HepG2 (cell line): Measurements from ENCODE around the gene COX7B. TPM values are rescaled to one million over a fixed set of nuclear protein-coding genes. Genes with fewer than 3 reads are reported as not detected.

Source experiments
- ATAC-seq: fragments of 200-7000 bp; cut with Tn5 transposase; 3 replicates; pipeline ENCODE4 v1.9.1; 2020; ENCODE audit warnings: mild to moderate bottlenecking, moderate library complexity
- BruUV-seq: library from RNA; stranded (reverse); fragments of 400-500 nt; replicated peaks from 2 replicates; lab custom pipeline; 2021; lab: Mats Ljungman, UMichigan
- CTCF ChIA-PET: fragments of 300-600 bp; formaldehyde crosslinking; extraction: SDS; loops from one replicate; lab custom pipeline; 2021; ENCODE audit warnings: low total read pairs, inconsistent platforms, low intra/inter-chr PET ratio; lab: Yijun Ruan, JAX
- POLR2A ChIA-PET: fragments of 350-600 bp; sonication (Branson Sonifier 250); formaldehyde crosslinking; loops from one replicate; lab custom pipeline; 2020; ENCODE audit warnings: antibody characterized with exemption, inconsistent platforms; lab: Yijun Ruan, JAX
- DNase-seq: peaks from one replicate; pipeline ENCODE4 v3.0.0-alpha.2; 2015; ENCODE audit warnings: low spot score
- FAIRE-seq: peaks from 3 replicates; lab custom pipeline; 2011; peaks lifted over from hg19 to GRCh38; lab: Jason Lieb, UNC
- H2AFZ ChIP-seq: one replicate; pipeline ENCODE4 v1.6.1; 2011; ENCODE audit warnings: low read length, inconsistent platforms
- H3K27ac ChIP-seq: fragments of 300-600 bp; 3 replicates; pipeline ENCODE4 v1.8.0; 2011; ENCODE audit warnings: mixed run types, mild to moderate bottlenecking, mixed read lengths, low read length, inconsistent platforms; ENCODE audit not compliant: insufficient read depth; ENCODE audit errors: extremely low read length
- H3K27me3 ChIP-seq, 2 experiments: fragments of 200-600 bp in 1 of 2; 2 replicates in 1 of 2; 3 replicates in 1 of 2; pipeline versions ENCODE4 v1.6.0 to v1.8.0; 2011; ENCODE audit warnings: low read length in 2 of 2, mild to moderate bottlenecking in 2 of 2, moderate library complexity in 2 of 2, inconsistent platforms in 1 of 2; ENCODE audit not compliant: insufficient read depth in 2 of 2, control insufficient read depth in 1 of 2
- H3K36me3 ChIP-seq, 2 experiments: fragments of 200-600 bp in 1 of 2; replicated peaks in 1 of 2; 2 replicates in 1 of 2; 3 replicates in 1 of 2; pipeline versions ENCODE4 v1.5.1 to v1.8.0; 2011; ENCODE audit warnings: low read length in 2 of 2, inconsistent platforms in 1 of 2; ENCODE audit not compliant: insufficient read depth in 2 of 2, control insufficient read depth in 1 of 2
- H3K4me1 ChIP-seq: 2 replicates; pipeline ENCODE4 v1.5.1; 2012; ENCODE audit warnings: low read length, inconsistent platforms; ENCODE audit not compliant: insufficient read depth
- H3K4me2 ChIP-seq: 2 replicates; pipeline ENCODE4 v1.6.0; 2011; ENCODE audit warnings: low read depth, low read length, inconsistent platforms
- H3K4me3 ChIP-seq, 3 experiments: fragments of 200-600 bp in 1 of 3; sonication (generic), shearing (Covaris generic) in 1 of 3; replicated peaks in 1 of 3; 2 replicates each; pipeline ENCODE4 v1.5.1; 2011 to 2016; ENCODE audit warnings: low read length in 3 of 3, inconsistent platforms in 2 of 3, low read depth in 2 of 3, mild to moderate bottlenecking in 2 of 3, control low read depth in 1 of 3, mixed read lengths in 1 of 3; ENCODE audit not compliant: insufficient read depth in 1 of 3
- H3K79me2 ChIP-seq: one replicate; pipeline ENCODE4 v1.6.1; 2011; ENCODE audit warnings: low read length, inconsistent platforms; ENCODE audit not compliant: insufficient read depth
- H3K9ac ChIP-seq: 2 replicates; pipeline ENCODE4 v1.6.0; 2011; ENCODE audit warnings: mild to moderate bottlenecking, low read depth, low read length, inconsistent platforms; ENCODE audit not compliant: insufficient read depth
- H3K9me3 ChIP-seq: 2 replicates; pipeline ENCODE4 v1.5.1; 2012; ENCODE audit warnings: mild to moderate bottlenecking, low read length
- H4K20me1 ChIP-seq: 2 replicates; pipeline ENCODE4 v1.6.0; 2011; ENCODE audit warnings: inconsistent platforms, mild to moderate bottlenecking, low read length, moderate library complexity; ENCODE audit not compliant: insufficient read depth
- ATF5 ChIP-seq: sonication (generic); formaldehyde crosslinking; IDR thresholded peaks from 2 replicates; pipeline ENCODE4 v1.4.0; 2020; ENCODE audit warnings: mild to moderate bottlenecking, low read depth, missing genetic modification reagents
- DMAP1 ChIP-seq: IDR thresholded peaks from 2 replicates; pipeline ENCODE4 v1.6.1; 2016
- GTF2F1 ChIP-seq: fragments of 150-350 bp; IDR thresholded peaks from 2 replicates; pipeline ENCODE4 v1.6.1; 2014; ENCODE audit warnings: low read length
- MEIS1 ChIP-seq: sonication (generic); formaldehyde crosslinking; IDR thresholded peaks from 2 replicates; pipeline ENCODE4 v1.9.0; 2021; ENCODE audit warnings: mild to moderate bottlenecking, missing genetic modification reagents, moderate library complexity, borderline replicate concordance
- MTA1 ChIP-seq: sonication (generic); formaldehyde crosslinking; IDR thresholded peaks from 2 replicates; pipeline ENCODE4 v1.4.0; 2020; ENCODE audit warnings: missing genetic modification reagents, mild to moderate bottlenecking, borderline replicate concordance
- SCMH1 ChIP-seq: sonication (generic); formaldehyde crosslinking; IDR thresholded peaks from 2 replicates; pipeline ENCODE4 v1.9.0; 2021; ENCODE audit warnings: missing genetic modification reagents, mild to moderate bottlenecking, borderline replicate concordance
- YEATS4 ChIP-seq: sonication (generic); formaldehyde crosslinking; IDR thresholded peaks from 2 replicates; pipeline ENCODE4 v1.4.0; 2020; ENCODE audit warnings: missing genetic modification reagents, borderline replicate concordance
- ZBTB21 ChIP-seq: sonication (generic); formaldehyde crosslinking; IDR thresholded peaks from 2 replicates; pipeline ENCODE4 v1.4.0; 2020; ENCODE audit warnings: missing genetic modification reagents
- ZBTB26 ChIP-seq: IDR thresholded peaks from 2 replicates; pipeline ENCODE4 v1.6.1; 2016; ENCODE audit warnings: missing compliant biosample characterization, missing genetic modification reagents, borderline replicate concordance
- whole genome bisulfite sequencing: methylation state at CpG from one replicate; pipeline ENCODE4 v1.1.6; 2017; ENCODE audit warnings: low lambda C conversion rate; 5-methylcytosine and 5-hydroxymethylcytosine counted together
- in situ Hi-C: cut with HindIII; loops from 2 replicates; pipeline ENCODE4 v1.10.0; 2017; ENCODE audit warnings: low pct_unique_long_range_greater_than_20kb; ENCODE audit not compliant: extremely low pct_ligation_motif_present
- intact Hi-C: fragments of 100-400 bp; cut with micrococcal nuclease; formaldehyde crosslinking; loops from one replicate; pipeline ENCODE4 v1.10.0; 2022; ENCODE audit not compliant: unreplicated experiment
- polyA plus RNA-seq, 8 experiments: library from polyadenylated mRNA; depleted of rRNA in 3 of 8; stranded (reverse) in 7 of 8; unstranded in 1 of 8; fragments of >200 nt; fragmentation: Illumina TruSeq in 4 of 8; extraction: Trizol in 4 of 8; gene quantifications; 2 replicates each; pipeline versions ENCODE4 v1.2.1 to v1.2.3, GENCODE V29; 2011 to 2016; ENCODE audit warnings: low read depth in 4 of 8, missing spikeins in 1 of 8, mixed read lengths in 1 of 8; ENCODE audit not compliant: insufficient read depth in 1 of 8
- total RNA-seq, 5 experiments: library from RNA; depleted of rRNA; stranded (reverse); fragments of >200 nt; fragmentation: Illumina TruSeq; extraction: Trizol; gene quantifications; 2 replicates each; pipeline ENCODE4 v1.2.3, GENCODE V29; 2016; ENCODE audit warnings: low read depth in 1 of 5
- TF ChIP-seq, protein P1 (sequence below): sonication (generic); formaldehyde crosslinking; IDR thresholded peaks from 2 replicates; pipeline ENCODE4 v1.8.0; 2022; ENCODE audit warnings: missing genetic modification reagents, mild to moderate bottlenecking, borderline replicate concordance
- TF ChIP-seq, protein P2 (sequence below): sonication (generic); formaldehyde crosslinking; IDR thresholded peaks from 2 replicates; pipeline ENCODE4 v1.4.0; 2020; ENCODE audit warnings: mild to moderate bottlenecking, missing genetic modification reagents
- TF ChIP-seq, protein P3 (sequence below): sonication (generic); formaldehyde crosslinking; conservative IDR thresholded peaks from 2 replicates; pipeline ENCODE4 v1.4.0; 2020; ENCODE audit warnings: missing genetic modification reagents
- TF ChIP-seq, protein P4 (sequence below): sonication (generic); formaldehyde crosslinking; IDR thresholded peaks from 2 replicates; pipeline ENCODE4 v1.5.1; 2020; ENCODE audit warnings: mild to moderate bottlenecking, missing genetic modification reagents, moderate library complexity
- TF ChIP-seq, protein P5 (sequence below): sonication (generic); formaldehyde crosslinking; IDR thresholded peaks from 2 replicates; pipeline ENCODE4 v1.9.0; 2021; ENCODE audit warnings: missing genetic modification reagents, mild to moderate bottlenecking, borderline replicate concordance

Gene COX7B
- total and polyA plus RNA-seq, 2 of the 13 experiments (the other 11 are each of a cell fraction or from before 2014, with no cell fraction given) = 375 to 635 TPM

- intact Hi-C loops = no loop called here
- H3K4me2 ChIP-seq = no peak overlapping the region
- H3K79me2 ChIP-seq = no peaks in the 10 kb centered on the region
- ChIA-PET CTCF (no interaction called here), POLR2A (no interaction called here)
- no peaks in the 10 kb centered on the region for H3K36me3 ChIP-seq
- ATAC-seq = no peak
- no TSS peak for BruUV-seq
- no peak overlapping the region for H3K27ac ChIP-seq
- no peak overlapping the region for H2AFZ ChIP-seq
- no peak for DNase-seq
- H3K4me3 ChIP-seq = no peak overlapping the region
- H3K27me3 ChIP-seq = no peaks in the 10 kb centered on the region
- no peak overlapping the region for H3K9ac ChIP-seq
- H3K9me3 ChIP-seq = no peaks in the 10 kb centered on the region
- no peaks in the 10 kb centered on the region for H4K20me1 ChIP-seq
- in situ Hi-C loops = no loop called here
- H3K4me1 ChIP-seq = no peaks in the 10 kb centered on the region
- FAIRE-seq = no peak
- WGBS = 94% methylated on average over 1 of the region's 1 CpG
- no peak for TF ChIP-seq SCMH1 (CRISPR knock-in tag)
- TF ChIP-seq GTF2F1 = no peak
- TF ChIP-seq MEIS1 (CRISPR knock-in tag) = no peak
- TF ChIP-seq, protein P1, sequence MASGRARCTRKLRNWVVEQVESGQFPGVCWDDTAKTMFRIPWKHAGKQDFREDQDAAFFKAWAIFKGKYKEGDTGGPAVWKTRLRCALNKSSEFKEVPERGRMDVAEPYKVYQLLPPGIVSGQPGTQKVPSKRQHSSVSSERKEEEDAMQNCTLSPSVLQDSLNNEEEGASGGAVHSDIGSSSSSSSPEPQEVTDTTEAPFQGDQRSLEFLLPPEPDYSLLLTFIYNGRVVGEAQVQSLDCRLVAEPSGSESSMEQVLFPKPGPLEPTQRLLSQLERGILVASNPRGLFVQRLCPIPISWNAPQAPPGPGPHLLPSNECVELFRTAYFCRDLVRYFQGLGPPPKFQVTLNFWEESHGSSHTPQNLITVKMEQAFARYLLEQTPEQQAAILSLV (CRISPR knock-in tag) = no peak
- TF ChIP-seq DMAP1 = no peak
- TF ChIP-seq, protein P2, sequence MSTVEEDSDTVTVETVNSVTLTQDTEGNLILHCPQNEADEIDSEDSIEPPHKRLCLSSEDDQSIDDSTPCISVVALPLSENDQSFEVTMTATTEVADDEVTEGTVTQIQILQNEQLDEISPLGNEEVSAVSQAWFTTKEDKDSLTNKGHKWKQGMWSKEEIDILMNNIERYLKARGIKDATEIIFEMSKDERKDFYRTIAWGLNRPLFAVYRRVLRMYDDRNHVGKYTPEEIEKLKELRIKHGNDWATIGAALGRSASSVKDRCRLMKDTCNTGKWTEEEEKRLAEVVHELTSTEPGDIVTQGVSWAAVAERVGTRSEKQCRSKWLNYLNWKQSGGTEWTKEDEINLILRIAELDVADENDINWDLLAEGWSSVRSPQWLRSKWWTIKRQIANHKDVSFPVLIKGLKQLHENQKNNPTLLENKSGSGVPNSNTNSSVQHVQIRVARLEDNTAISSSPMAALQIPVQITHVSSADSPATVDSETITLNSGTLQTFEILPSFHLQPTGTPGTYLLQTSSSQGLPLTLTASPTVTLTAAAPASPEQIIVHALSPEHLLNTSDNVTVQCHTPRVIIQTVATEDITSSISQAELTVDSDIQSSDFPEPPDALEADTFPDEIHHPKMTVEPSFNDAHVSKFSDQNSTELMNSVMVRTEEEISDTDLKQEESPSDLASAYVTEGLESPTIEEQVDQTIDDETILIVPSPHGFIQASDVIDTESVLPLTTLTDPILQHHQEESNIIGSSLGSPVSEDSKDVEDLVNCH (CRISPR knock-in tag) = no peak
- TF ChIP-seq, protein P3, sequence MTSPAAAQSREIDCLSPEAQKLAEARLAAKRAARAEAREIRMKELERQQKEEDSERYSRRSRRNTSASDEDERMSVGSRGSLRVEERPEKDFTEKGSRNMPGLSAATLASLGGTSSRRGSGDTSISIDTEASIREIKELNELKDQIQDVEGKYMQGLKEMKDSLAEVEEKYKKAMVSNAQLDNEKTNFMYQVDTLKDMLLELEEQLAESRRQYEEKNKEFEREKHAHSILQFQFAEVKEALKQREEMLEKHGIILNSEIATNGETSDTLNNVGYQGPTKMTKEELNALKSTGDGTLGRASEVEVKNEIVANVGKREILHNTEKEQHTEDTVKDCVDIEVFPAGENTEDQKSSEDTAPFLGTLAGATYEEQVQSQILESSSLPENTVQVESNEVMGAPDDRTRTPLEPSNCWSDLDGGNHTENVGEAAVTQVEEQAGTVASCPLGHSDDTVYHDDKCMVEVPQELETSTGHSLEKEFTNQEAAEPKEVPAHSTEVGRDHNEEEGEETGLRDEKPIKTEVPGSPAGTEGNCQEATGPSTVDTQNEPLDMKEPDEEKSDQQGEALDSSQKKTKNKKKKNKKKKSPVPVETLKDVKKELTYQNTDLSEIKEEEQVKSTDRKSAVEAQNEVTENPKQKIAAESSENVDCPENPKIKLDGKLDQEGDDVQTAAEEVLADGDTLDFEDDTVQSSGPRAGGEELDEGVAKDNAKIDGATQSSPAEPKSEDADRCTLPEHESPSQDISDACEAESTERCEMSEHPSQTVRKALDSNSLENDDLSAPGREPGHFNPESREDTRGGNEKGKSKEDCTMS (CRISPR knock-in tag) = no peak
- TF ChIP-seq, protein P4, sequence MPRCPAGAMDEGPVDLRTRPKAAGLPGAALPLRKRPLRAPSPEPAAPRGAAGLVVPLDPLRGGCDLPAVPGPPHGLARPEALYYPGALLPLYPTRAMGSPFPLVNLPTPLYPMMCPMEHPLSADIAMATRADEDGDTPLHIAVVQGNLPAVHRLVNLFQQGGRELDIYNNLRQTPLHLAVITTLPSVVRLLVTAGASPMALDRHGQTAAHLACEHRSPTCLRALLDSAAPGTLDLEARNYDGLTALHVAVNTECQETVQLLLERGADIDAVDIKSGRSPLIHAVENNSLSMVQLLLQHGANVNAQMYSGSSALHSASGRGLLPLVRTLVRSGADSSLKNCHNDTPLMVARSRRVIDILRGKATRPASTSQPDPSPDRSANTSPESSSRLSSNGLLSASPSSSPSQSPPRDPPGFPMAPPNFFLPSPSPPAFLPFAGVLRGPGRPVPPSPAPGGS (CRISPR knock-in tag) = no peak
- TF ChIP-seq YEATS4 (CRISPR knock-in tag) = no peak
- TF ChIP-seq ZBTB26 (CRISPR knock-in tag) = no peak
- no peak for TF ChIP-seq ZBTB21 (CRISPR knock-in tag)
- no peak for TF ChIP-seq MTA1 (CRISPR knock-in tag)
- TF ChIP-seq, protein P5, sequence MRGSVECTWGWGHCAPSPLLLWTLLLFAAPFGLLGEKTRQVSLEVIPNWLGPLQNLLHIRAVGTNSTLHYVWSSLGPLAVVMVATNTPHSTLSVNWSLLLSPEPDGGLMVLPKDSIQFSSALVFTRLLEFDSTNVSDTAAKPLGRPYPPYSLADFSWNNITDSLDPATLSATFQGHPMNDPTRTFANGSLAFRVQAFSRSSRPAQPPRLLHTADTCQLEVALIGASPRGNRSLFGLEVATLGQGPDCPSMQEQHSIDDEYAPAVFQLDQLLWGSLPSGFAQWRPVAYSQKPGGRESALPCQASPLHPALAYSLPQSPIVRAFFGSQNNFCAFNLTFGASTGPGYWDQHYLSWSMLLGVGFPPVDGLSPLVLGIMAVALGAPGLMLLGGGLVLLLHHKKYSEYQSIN (CRISPR knock-in tag) = no peak
- TF ChIP-seq ATF5 (CRISPR knock-in tag) = no peak
Observed at GRCh38 chrX:77952173-77952572, 52.9 kb downstream of the COX7B start.
